GM10266 (cell line): ENCODE measurements around the gene C3orf20.

Source experiments
- DNase-seq: peaks from one replicate; pipeline ENCODE4 v3.0.0; 2012; ENCODE audit errors: extremely low spot score
- TF ChIP-seq, protein P1 (sequence below): IDR thresholded peaks from 2 replicates; pipeline ENCODE4 v1.5.1; 2012; ENCODE audit warnings: mild to moderate bottlenecking, low read depth; ENCODE audit not compliant: control insufficient read depth, insufficient read depth; ENCODE audit errors: missing control alignments

Gene C3orf20

DNA sequence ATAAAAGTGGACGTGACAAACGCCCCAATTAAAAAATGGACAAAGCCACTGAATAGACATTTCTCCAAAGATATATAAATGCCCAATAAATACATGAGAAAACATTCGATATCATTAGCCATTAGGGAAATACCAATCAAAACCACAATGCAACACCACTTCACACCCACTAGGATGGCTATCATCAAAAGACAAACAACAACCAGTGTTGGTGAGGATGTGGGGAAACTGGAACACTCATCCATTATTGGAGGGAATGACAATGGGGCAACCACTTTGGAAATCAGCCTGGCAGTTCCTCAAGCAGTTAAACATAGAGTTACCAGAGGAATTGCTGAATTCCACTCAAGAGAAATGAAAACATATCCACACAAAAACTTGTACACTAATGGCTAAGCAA lies 111.4 kb downstream of the C3orf20 start:
- TF ChIP-seq, protein P1, sequence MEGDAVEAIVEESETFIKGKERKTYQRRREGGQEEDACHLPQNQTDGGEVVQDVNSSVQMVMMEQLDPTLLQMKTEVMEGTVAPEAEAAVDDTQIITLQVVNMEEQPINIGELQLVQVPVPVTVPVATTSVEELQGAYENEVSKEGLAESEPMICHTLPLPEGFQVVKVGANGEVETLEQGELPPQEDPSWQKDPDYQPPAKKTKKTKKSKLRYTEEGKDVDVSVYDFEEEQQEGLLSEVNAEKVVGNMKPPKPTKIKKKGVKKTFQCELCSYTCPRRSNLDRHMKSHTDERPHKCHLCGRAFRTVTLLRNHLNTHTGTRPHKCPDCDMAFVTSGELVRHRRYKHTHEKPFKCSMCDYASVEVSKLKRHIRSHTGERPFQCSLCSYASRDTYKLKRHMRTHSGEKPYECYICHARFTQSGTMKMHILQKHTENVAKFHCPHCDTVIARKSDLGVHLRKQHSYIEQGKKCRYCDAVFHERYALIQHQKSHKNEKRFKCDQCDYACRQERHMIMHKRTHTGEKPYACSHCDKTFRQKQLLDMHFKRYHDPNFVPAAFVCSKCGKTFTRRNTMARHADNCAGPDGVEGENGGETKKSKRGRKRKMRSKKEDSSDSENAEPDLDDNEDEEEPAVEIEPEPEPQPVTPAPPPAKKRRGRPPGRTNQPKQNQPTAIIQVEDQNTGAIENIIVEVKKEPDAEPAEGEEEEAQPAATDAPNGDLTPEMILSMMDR = no peak
- no peak for DNase-seq

DNA sequence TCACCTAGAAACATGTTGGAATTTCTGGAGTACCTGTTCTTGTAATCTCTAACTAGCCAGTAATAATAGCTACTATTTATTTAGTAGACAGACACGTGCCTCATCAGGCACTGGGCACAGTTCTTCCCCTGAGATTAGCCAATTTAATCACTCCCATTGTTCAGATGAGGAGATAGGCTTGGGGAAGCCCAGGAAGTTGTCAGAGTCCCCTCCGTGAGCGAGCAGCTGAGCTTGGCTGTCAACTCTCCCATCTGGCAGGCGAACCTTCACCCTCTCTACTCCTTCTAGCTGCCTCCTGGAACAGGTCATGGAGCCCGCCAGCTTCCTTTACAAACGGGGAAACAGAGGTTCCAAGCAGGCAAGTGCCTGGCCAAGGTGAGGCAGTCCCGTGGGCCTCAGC lies 112.7 kb downstream of the C3orf20 start:
- TF ChIP-seq, protein P1 = no peak
- DNase-seq = no peak

DNA sequence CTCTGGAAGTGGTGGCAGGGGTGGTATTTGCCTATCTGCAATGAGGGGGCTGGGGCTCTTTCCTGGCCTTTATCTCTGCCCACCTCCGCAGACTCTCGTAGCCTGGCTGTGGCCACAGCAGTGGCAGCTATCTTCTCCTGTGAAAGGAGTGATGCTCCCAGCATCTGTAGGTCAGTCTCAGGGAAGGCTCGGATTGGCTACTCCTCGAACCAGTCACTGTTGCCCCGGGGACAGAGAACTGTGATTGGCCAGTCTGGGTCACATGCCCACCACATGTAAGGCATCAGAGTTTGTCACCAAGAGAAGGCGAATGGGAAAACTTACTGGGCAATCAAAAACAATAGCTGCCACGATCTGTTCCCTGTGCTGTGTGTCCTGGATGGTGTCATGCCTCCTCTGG lies 113.7 kb downstream of the C3orf20 start:
- no peak for DNase-seq
- TF ChIP-seq, protein P1 = no peak

DNA sequence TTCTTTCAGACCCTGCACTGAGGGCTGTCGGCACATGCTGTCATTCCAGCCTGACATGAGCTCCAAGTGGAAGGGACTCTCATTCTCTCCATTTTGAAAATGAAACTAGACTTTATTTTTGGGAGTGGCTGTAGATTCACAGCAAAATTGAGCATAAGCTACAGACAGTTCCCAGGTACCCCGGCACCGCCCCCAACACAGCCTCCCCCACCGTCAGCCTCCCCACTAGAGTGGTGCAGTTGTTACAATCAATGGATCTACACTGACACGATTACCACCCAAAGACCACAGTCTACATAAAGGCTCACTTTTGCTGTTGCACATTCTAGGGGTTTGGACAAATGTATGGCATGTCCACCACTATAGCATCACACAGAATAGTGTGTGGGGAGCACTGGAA lies 114.3 kb downstream of the C3orf20 start:
- TF ChIP-seq, protein P1 = no peak
- DNase-seq = no peak

DNA sequence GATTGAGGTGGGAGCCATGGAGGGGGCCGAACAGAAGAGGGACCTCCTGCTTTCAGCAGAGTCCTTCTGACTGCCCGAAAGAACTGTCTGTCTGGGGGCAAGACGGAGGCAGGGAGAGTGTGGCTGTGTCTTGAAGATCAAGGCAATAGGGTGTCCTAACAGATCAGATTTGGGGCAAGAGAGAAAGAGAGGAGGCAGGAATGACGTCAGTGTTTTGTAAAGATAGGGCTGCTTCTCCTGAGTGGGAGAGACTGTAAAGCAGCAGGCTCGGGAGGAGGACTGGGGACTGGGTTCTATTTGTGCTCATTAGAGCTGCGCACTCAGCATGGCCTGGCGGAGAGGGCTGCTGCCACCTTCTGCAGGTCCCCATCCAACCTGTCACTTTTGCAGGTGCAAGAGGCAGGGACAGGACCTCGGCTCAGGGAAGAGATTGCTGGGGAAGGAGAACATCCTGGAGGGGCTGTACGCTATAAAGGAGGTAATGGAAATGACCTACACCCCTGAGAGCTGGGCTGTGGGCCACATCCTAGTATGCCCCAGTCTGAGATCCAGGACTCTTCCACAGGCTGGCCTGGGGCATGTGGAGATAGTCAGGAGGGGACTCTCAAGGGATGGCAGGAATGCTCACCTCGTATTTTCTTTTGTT lies 114.8 kb downstream of the C3orf20 start:
- no peak for DNase-seq
- TF ChIP-seq, protein P1 = no peak

DNA sequence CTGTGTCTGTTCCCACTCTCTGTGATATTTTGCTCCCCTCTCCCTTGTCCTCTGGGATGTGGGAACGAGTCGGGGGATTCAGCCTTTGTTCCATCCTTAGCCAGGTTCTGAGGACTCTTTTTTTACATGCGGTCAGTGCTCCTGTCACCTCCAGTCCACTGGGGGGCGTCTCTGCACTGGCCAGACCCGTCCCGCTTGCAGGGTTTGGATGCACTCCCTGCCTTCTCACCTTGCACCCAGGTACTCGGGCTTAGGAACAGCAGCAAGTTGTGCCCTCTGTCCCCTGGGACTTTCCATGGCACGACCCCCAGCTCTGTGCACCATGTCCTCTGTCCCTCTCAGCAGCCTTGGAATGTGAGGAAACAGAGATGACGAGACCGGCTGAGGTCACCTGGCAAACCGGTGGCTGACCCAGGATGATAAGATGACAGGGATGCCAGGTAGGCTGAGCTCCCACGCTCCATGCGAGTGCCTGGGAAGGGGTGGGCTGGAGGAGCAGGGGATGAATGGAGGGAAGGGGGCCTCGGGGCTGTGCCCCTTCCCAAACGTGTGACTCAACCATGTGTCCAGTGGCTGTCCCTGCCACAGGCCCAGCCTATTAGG lies 116.5 kb downstream of the C3orf20 start:
- TF ChIP-seq, protein P1 = peak; percentile 78
- DNase-seq = peak; percentile 71

DNA sequence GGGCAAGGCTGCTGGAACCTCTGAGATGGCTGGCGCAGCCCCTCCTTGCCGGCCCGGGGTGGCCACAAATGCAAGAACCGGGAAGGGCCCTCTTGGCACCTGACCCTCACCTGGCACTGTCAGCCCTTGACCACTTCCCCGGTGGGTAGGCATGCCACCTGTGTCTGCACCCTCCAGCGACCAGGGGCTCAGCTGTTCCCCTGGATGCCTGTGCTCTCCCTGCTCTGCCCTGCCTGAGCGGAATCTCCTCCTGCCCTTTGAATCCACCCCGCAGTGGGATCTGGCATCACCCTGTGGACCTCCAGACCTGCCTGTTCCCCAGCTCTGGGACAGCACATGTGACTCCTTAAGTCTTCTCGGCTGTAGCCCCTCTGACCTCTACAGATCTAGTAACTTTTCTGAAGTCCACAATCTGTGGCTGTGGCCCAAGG lies 117.8 kb downstream of the C3orf20 start:
- DNase-seq = no peak
- TF ChIP-seq, protein P1 = no peak
